ENCODE measurements around the gene KRTAP4-5. TPM values are rescaled to one million over a fixed set of nuclear protein-coding genes. Genes with fewer than 3 reads are reported as not detected.
"Not testable (repeated sequence)": the region's sequence is repeated elsewhere in the genome, so short reads cannot be mapped to it uniquely, and the experiment has no call there.

KRTAP4-5 gene
- polyA plus RNA-seq = not detected

GRCh38 chr17:41149652-41149985 is at the start of gene KRTAP4-5:
Gene KRTAP4-5 (minus strand): TSS chr17:41149825. CDS start chr17:41149767, 58 bp downstream.
- Histone ChIP-seq H3K9me3 (ENCODE audit: control insufficient read depth in 2 of 2, insufficient read depth in 1 of 2, low read depth in 1 of 2, low read length in 1 of 2) (no peaks in the 10 kb centered on the region), H3K27ac (ENCODE audit: low read depth in 2 of 2, low read length in 1 of 2) (no peak within 1 kb of the TSS), H3K4me1 (ENCODE audit: control insufficient read depth in 2 of 2, insufficient read depth in 2 of 2, low read length in 1 of 2) (no peaks in the 10 kb centered on the region), H3K36me3 (ENCODE audit: control insufficient read depth in 2 of 2, insufficient read depth in 2 of 2, low read length in 1 of 2) (no peaks in the 10 kb centered on the region), H3K4me3 (ENCODE audit: low read depth in 1 of 2, low read length in 2 of 2) (no peak within 1 kb of the TSS), H3K27me3 (ENCODE audit: control insufficient read depth in 1 of 2, insufficient read depth in 2 of 2, low read length in 2 of 2) (peaks cover 0 to 3% of the 10 kb centered on the region in 2 donors)
- 52 to 64% methylated on average over 2 of the region's 2 CpGs for WGBS, 2 donors

- Histone ChIP-seq H3K36me3 (ENCODE audit: control insufficient read depth in 2 of 2, insufficient read depth in 2 of 2, low read length in 1 of 2) (no peaks in the 10 kb centered on the region), H3K27ac (ENCODE audit: low read depth in 2 of 2, low read length in 1 of 2) (no peak overlapping the region), H3K4me3 (ENCODE audit: low read depth in 1 of 2, low read length in 2 of 2) (no peak overlapping the region), H3K4me1 (ENCODE audit: control insufficient read depth in 2 of 2, insufficient read depth in 2 of 2, low read length in 1 of 2) (no peaks in the 10 kb centered on the region), H3K27me3 (ENCODE audit: control insufficient read depth in 1 of 2, insufficient read depth in 2 of 2, low read length in 2 of 2) (no peaks in the 10 kb centered on the region), H3K9me3 (ENCODE audit: control insufficient read depth in 2 of 2, insufficient read depth in 1 of 2, low read depth in 1 of 2, low read length in 1 of 2) (no peaks in the 10 kb centered on the region)
- 34 to 51% methylated on average over 1 of the region's 1 CpG for WGBS, 2 donors
Measured at GRCh38 chr17:41196068-41196467, 46.4 kb upstream of the KRTAP4-5 start.

GRCh38 chr17:41190328-41190727 is 40.7 kb upstream of the KRTAP4-5 start:
- Histone ChIP-seq H3K36me3 (ENCODE audit: control insufficient read depth in 2 of 2, insufficient read depth in 2 of 2, low read length in 1 of 2) (no peaks in the 10 kb centered on the region), H3K4me1 (ENCODE audit: control insufficient read depth in 2 of 2, insufficient read depth in 2 of 2, low read length in 1 of 2) (no peaks in the 10 kb centered on the region), H3K27ac (ENCODE audit: low read depth in 2 of 2, low read length in 1 of 2) (no peak overlapping the region), H3K4me3 (ENCODE audit: low read depth in 1 of 2, low read length in 2 of 2) (no peak overlapping the region), H3K9me3 (ENCODE audit: control insufficient read depth in 2 of 2, insufficient read depth in 1 of 2, low read depth in 1 of 2, low read length in 1 of 2) (no peaks in the 10 kb centered on the region), H3K27me3 (ENCODE audit: control insufficient read depth in 1 of 2, insufficient read depth in 2 of 2, low read length in 2 of 2) (no peaks in the 10 kb centered on the region)
- WGBS, 2 donors = 71 to 86% methylated on average over 3 of the region's 3 CpGs

- not testable (repeated sequence) for H3K4me1 ChIP-seq (ENCODE audit: control insufficient read depth in 2 of 2, insufficient read depth in 2 of 2, low read length in 1 of 2); H3K9me3 ChIP-seq (ENCODE audit: control insufficient read depth in 2 of 2, insufficient read depth in 1 of 2, low read depth in 1 of 2, low read length in 1 of 2); H3K4me3 ChIP-seq (ENCODE audit: low read depth in 1 of 2, low read length in 2 of 2); H3K27me3 ChIP-seq (ENCODE audit: control insufficient read depth in 1 of 2, insufficient read depth in 2 of 2, low read length in 2 of 2); H3K36me3 ChIP-seq (ENCODE audit: control insufficient read depth in 2 of 2, insufficient read depth in 2 of 2, low read length in 1 of 2); H3K27ac ChIP-seq (ENCODE audit: low read depth in 2 of 2, low read length in 1 of 2)
- WGBS, 2 donors = 59 to 80% methylated on average over 1 of the region's 1 CpG
Measured at GRCh38 chr17:41189837-41190318, 40.3 kb upstream of the KRTAP4-5 start, which contains the start of gene KRTAP9-1. Gene KRTAP9-1 (plus strand): TSS chr17:41189887. CDS start chr17:41189887, 0 bp downstream.

- no peaks in the 10 kb centered on the region for H3K4me1 ChIP-seq (ENCODE audit: control insufficient read depth in 2 of 2, insufficient read depth in 2 of 2, low read length in 1 of 2)
- H3K9me3 ChIP-seq (ENCODE audit: control insufficient read depth in 2 of 2, insufficient read depth in 1 of 2, low read depth in 1 of 2, low read length in 1 of 2) = no peaks in the 10 kb centered on the region
- H3K27me3 ChIP-seq (ENCODE audit: control insufficient read depth in 1 of 2, insufficient read depth in 2 of 2, low read length in 2 of 2) = no peaks in the 10 kb centered on the region
- H3K4me3 ChIP-seq (ENCODE audit: low read depth in 1 of 2, low read length in 2 of 2) = no peak overlapping the region
- no peak overlapping the region for H3K27ac ChIP-seq (ENCODE audit: low read depth in 2 of 2, low read length in 1 of 2)
- WGBS, 2 donors = 87 to 90% methylated on average over 2 of the region's 2 CpGs
- H3K36me3 ChIP-seq (ENCODE audit: control insufficient read depth in 2 of 2, insufficient read depth in 2 of 2, low read length in 1 of 2) = no peaks in the 10 kb centered on the region
Measured at GRCh38 chr17:41186872-41187271, 37.2 kb upstream of the KRTAP4-5 start.

- Histone ChIP-seq H3K27ac (ENCODE audit: low read depth in 2 of 2, low read length in 1 of 2) (no peak overlapping the region), H3K36me3 (ENCODE audit: control insufficient read depth in 2 of 2, insufficient read depth in 2 of 2, low read length in 1 of 2) (no peaks in the 10 kb centered on the region), H3K27me3 (ENCODE audit: control insufficient read depth in 1 of 2, insufficient read depth in 2 of 2, low read length in 2 of 2) (no peaks in the 10 kb centered on the region), H3K4me3 (ENCODE audit: low read depth in 1 of 2, low read length in 2 of 2) (no peak overlapping the region), H3K4me1 (ENCODE audit: control insufficient read depth in 2 of 2, insufficient read depth in 2 of 2, low read length in 1 of 2) (no peaks in the 10 kb centered on the region), H3K9me3 (ENCODE audit: control insufficient read depth in 2 of 2, insufficient read depth in 1 of 2, low read depth in 1 of 2, low read length in 1 of 2) (no peaks in the 10 kb centered on the region)
- 40 to 41% methylated on average over 1 of the region's 1 CpG for WGBS, 2 donors
Measured at GRCh38 chr17:41185001-41185400, 35.4 kb upstream of the KRTAP4-5 start.

GRCh38 chr17:41184480-41184961 is 34.9 kb upstream of the KRTAP4-5 start, which contains the start of gene KRTAP4-1:
Gene KRTAP4-1 (minus strand): TSS chr17:41184911. CDS start chr17:41184854, 57 bp downstream.
- H3K4me3 ChIP-seq (ENCODE audit: low read depth in 1 of 2, low read length in 2 of 2) = no peak within 1 kb of the TSS
- H3K27ac ChIP-seq (ENCODE audit: low read depth in 2 of 2, low read length in 1 of 2) = no peak within 1 kb of the TSS
- no peaks in the 10 kb centered on the region for H3K4me1 ChIP-seq (ENCODE audit: control insufficient read depth in 2 of 2, insufficient read depth in 2 of 2, low read length in 1 of 2)
- no peaks in the 10 kb centered on the region for H3K9me3 ChIP-seq (ENCODE audit: control insufficient read depth in 2 of 2, insufficient read depth in 1 of 2, low read depth in 1 of 2, low read length in 1 of 2)
- 63 to 67% methylated on average over 9 of the region's 9 CpGs for WGBS, 2 donors
- no peaks in the 10 kb centered on the region for H3K27me3 ChIP-seq (ENCODE audit: control insufficient read depth in 1 of 2, insufficient read depth in 2 of 2, low read length in 2 of 2)
- H3K36me3 ChIP-seq (ENCODE audit: control insufficient read depth in 2 of 2, insufficient read depth in 2 of 2, low read length in 1 of 2) = no peaks in the 10 kb centered on the region

GRCh38 chr17:41178843-41179616 is 29.4 kb upstream of the KRTAP4-5 start:
- WGBS, 2 donors = 70 to 72% methylated on average over 1 of the region's 1 CpG
- no peaks in the 10 kb centered on the region for H3K9me3 ChIP-seq (ENCODE audit: control insufficient read depth in 2 of 2, insufficient read depth in 1 of 2, low read depth in 1 of 2, low read length in 1 of 2)
- H3K4me3 ChIP-seq (ENCODE audit: low read depth in 1 of 2, low read length in 2 of 2) = no peak overlapping the region
- H3K36me3 ChIP-seq (ENCODE audit: control insufficient read depth in 2 of 2, insufficient read depth in 2 of 2, low read length in 1 of 2) = no peaks in the 10 kb centered on the region
- peaks cover 0 to 3% of the 10 kb centered on the region in 2 donors for H3K27me3 ChIP-seq (ENCODE audit: control insufficient read depth in 1 of 2, insufficient read depth in 2 of 2, low read length in 2 of 2)
- H3K27ac ChIP-seq (ENCODE audit: low read depth in 2 of 2, low read length in 1 of 2) = no peak overlapping the region
- no peaks in the 10 kb centered on the region for H3K4me1 ChIP-seq (ENCODE audit: control insufficient read depth in 2 of 2, insufficient read depth in 2 of 2, low read length in 1 of 2)

GRCh38 chr17:41178341-41178740 is 28.7 kb upstream of the KRTAP4-5 start:
- Histone ChIP-seq H3K27me3 (ENCODE audit: control insufficient read depth in 1 of 2, insufficient read depth in 2 of 2, low read length in 2 of 2) (peaks cover 0 to 3% of the 10 kb centered on the region in 2 donors), H3K4me3 (ENCODE audit: low read depth in 1 of 2, low read length in 2 of 2) (no peak overlapping the region), H3K4me1 (ENCODE audit: control insufficient read depth in 2 of 2, insufficient read depth in 2 of 2, low read length in 1 of 2) (no peaks in the 10 kb centered on the region), H3K27ac (ENCODE audit: low read depth in 2 of 2, low read length in 1 of 2) (no peak overlapping the region), H3K36me3 (ENCODE audit: control insufficient read depth in 2 of 2, insufficient read depth in 2 of 2, low read length in 1 of 2) (no peaks in the 10 kb centered on the region), H3K9me3 (ENCODE audit: control insufficient read depth in 2 of 2, insufficient read depth in 1 of 2, low read depth in 1 of 2, low read length in 1 of 2) (no peaks in the 10 kb centered on the region)
- 94 to 96% methylated on average over 3 of the region's 3 CpGs for WGBS, 2 donors
